Measurements from ENCODE around the gene RAPGEF4.

GRCh38 chr2:172997031-172997430 lies 261.4 kb downstream of the RAPGEF4 start:
- TF ChIP-seq, protein P1, sequence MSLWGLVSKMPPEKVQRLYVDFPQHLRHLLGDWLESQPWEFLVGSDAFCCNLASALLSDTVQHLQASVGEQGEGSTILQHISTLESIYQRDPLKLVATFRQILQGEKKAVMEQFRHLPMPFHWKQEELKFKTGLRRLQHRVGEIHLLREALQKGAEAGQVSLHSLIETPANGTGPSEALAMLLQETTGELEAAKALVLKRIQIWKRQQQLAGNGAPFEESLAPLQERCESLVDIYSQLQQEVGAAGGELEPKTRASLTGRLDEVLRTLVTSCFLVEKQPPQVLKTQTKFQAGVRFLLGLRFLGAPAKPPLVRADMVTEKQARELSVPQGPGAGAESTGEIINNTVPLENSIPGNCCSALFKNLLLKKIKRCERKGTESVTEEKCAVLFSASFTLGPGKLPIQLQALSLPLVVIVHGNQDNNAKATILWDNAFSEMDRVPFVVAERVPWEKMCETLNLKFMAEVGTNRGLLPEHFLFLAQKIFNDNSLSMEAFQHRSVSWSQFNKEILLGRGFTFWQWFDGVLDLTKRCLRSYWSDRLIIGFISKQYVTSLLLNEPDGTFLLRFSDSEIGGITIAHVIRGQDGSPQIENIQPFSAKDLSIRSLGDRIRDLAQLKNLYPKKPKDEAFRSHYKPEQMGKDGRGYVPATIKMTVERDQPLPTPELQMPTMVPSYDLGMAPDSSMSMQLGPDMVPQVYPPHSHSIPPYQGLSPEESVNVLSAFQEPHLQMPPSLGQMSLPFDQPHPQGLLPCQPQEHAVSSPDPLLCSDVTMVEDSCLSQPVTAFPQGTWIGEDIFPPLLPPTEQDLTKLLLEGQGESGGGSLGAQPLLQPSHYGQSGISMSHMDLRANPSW (CRISPR knock-in tag; IDR thresholded peaks at IDR 0.05), result no peak
- TF ChIP-seq POLR2A (conservative IDR thresholded peaks at IDR 0.05) (no peak), KDM1A (IDR thresholded peaks at IDR 0.05) (no peak), ELF2 (CRISPR knock-in tag; IDR thresholded peaks at IDR 0.05) (no peak), DLX4 (CRISPR knock-in tag; IDR thresholded peaks at IDR 0.05) (no peak), ZNF274 (IDR thresholded peaks at IDR 0.05; ENCODE audit: borderline replicate concordance, low read depth, low read length) (no peak), ZNF398 (CRISPR knock-in tag; IDR thresholded peaks at IDR 0.05) (no peak), NBN (IDR thresholded peaks at IDR 0.05; ENCODE audit: low read depth) (no peak), SMARCA5 (IDR thresholded peaks at IDR 0.05) (no peak), EZH2 (IDR thresholded peaks at IDR 0.05; ENCODE audit: borderline replicate concordance, low read depth, low read length) (no peak), ZNF12 (CRISPR knock-in tag; IDR thresholded peaks at IDR 0.05) (no peak), YY1 (IDR thresholded peaks at IDR 0.05; ENCODE audit: borderline replicate concordance in 1 of 3, control insufficient read depth in 1 of 3, extremely low read depth in 1 of 3, insufficient read depth in 3 of 3, insufficient read length in 1 of 3, insufficient replicate concordance in 2 of 3, low read depth in 1 of 3, low read length in 2 of 3) (no peak)
- TF ChIP-seq, protein P2, sequence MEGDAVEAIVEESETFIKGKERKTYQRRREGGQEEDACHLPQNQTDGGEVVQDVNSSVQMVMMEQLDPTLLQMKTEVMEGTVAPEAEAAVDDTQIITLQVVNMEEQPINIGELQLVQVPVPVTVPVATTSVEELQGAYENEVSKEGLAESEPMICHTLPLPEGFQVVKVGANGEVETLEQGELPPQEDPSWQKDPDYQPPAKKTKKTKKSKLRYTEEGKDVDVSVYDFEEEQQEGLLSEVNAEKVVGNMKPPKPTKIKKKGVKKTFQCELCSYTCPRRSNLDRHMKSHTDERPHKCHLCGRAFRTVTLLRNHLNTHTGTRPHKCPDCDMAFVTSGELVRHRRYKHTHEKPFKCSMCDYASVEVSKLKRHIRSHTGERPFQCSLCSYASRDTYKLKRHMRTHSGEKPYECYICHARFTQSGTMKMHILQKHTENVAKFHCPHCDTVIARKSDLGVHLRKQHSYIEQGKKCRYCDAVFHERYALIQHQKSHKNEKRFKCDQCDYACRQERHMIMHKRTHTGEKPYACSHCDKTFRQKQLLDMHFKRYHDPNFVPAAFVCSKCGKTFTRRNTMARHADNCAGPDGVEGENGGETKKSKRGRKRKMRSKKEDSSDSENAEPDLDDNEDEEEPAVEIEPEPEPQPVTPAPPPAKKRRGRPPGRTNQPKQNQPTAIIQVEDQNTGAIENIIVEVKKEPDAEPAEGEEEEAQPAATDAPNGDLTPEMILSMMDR (IDR thresholded peaks at IDR 0.05 in 2 of 3, conservative IDR thresholded peaks at IDR 0.05 in 1 of 3; ENCODE audit: insufficient read depth in 2 of 3, low read depth in 1 of 3, low read length in 3 of 3), result no peak
- TF ChIP-seq, protein P3, sequence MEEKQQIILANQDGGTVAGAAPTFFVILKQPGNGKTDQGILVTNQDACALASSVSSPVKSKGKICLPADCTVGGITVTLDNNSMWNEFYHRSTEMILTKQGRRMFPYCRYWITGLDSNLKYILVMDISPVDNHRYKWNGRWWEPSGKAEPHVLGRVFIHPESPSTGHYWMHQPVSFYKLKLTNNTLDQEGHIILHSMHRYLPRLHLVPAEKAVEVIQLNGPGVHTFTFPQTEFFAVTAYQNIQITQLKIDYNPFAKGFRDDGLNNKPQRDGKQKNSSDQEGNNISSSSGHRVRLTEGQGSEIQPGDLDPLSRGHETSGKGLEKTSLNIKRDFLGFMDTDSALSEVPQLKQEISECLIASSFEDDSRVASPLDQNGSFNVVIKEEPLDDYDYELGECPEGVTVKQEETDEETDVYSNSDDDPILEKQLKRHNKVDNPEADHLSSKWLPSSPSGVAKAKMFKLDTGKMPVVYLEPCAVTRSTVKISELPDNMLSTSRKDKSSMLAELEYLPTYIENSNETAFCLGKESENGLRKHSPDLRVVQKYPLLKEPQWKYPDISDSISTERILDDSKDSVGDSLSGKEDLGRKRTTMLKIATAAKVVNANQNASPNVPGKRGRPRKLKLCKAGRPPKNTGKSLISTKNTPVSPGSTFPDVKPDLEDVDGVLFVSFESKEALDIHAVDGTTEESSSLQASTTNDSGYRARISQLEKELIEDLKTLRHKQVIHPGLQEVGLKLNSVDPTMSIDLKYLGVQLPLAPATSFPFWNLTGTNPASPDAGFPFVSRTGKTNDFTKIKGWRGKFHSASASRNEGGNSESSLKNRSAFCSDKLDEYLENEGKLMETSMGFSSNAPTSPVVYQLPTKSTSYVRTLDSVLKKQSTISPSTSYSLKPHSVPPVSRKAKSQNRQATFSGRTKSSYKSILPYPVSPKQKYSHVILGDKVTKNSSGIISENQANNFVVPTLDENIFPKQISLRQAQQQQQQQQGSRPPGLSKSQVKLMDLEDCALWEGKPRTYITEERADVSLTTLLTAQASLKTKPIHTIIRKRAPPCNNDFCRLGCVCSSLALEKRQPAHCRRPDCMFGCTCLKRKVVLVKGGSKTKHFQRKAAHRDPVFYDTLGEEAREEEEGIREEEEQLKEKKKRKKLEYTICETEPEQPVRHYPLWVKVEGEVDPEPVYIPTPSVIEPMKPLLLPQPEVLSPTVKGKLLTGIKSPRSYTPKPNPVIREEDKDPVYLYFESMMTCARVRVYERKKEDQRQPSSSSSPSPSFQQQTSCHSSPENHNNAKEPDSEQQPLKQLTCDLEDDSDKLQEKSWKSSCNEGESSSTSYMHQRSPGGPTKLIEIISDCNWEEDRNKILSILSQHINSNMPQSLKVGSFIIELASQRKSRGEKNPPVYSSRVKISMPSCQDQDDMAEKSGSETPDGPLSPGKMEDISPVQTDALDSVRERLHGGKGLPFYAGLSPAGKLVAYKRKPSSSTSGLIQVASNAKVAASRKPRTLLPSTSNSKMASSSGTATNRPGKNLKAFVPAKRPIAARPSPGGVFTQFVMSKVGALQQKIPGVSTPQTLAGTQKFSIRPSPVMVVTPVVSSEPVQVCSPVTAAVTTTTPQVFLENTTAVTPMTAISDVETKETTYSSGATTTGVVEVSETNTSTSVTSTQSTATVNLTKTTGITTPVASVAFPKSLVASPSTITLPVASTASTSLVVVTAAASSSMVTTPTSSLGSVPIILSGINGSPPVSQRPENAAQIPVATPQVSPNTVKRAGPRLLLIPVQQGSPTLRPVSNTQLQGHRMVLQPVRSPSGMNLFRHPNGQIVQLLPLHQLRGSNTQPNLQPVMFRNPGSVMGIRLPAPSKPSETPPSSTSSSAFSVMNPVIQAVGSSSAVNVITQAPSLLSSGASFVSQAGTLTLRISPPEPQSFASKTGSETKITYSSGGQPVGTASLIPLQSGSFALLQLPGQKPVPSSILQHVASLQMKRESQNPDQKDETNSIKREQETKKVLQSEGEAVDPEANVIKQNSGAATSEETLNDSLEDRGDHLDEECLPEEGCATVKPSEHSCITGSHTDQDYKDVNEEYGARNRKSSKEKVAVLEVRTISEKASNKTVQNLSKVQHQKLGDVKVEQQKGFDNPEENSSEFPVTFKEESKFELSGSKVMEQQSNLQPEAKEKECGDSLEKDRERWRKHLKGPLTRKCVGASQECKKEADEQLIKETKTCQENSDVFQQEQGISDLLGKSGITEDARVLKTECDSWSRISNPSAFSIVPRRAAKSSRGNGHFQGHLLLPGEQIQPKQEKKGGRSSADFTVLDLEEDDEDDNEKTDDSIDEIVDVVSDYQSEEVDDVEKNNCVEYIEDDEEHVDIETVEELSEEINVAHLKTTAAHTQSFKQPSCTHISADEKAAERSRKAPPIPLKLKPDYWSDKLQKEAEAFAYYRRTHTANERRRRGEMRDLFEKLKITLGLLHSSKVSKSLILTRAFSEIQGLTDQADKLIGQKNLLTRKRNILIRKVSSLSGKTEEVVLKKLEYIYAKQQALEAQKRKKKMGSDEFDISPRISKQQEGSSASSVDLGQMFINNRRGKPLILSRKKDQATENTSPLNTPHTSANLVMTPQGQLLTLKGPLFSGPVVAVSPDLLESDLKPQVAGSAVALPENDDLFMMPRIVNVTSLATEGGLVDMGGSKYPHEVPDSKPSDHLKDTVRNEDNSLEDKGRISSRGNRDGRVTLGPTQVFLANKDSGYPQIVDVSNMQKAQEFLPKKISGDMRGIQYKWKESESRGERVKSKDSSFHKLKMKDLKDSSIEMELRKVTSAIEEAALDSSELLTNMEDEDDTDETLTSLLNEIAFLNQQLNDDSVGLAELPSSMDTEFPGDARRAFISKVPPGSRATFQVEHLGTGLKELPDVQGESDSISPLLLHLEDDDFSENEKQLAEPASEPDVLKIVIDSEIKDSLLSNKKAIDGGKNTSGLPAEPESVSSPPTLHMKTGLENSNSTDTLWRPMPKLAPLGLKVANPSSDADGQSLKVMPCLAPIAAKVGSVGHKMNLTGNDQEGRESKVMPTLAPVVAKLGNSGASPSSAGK (IDR thresholded peaks at IDR 0.05), result no peak

Data from K562 (cell line).